Mesangial cell (primary cell): Measurements from ENCODE around the gene FOXD4. TPM values are rescaled to one million over a fixed set of nuclear protein-coding genes. Genes with fewer than 3 reads are reported as not detected.

Experiments
- total RNA-seq: library from RNA; depleted of rRNA; stranded (reverse); fragments of >200 nt; gene quantifications from 2 replicates; pipeline ENCODE4 v1.2.3, GENCODE V29; 2015

The FOXD4 gene
- 0.25 TPM in 1 of 2 replicates, not detected in the other for total RNA-seq

GRCh38 chr9:117995-118467 lies at the start of gene FOXD4:
FOXD4 (minus strand) TSS chr9:118417; CDS start chr9:118119, 298 bp downstream.

Other genes starting within 250 kb of the FOXD4 start
- gene WASHC1, start 89.0 kb downstream of the FOXD4 start, total RNA-seq = 4.7 and 14.5 TPM in 2 replicates
- 10.8 and 14.8 TPM in 2 replicates for gene ZNG1A, start 60.6 kb upstream of the FOXD4 start, total RNA-seq
- 0.49 and 2.8 TPM in 2 replicates for gene DOCK8, start 96.4 kb upstream of the FOXD4 start, total RNA-seq